Activated naive CD4-positive, alpha-beta T cell treated with anti-CD3 and anti-CD28 coated beads for 36 hours (primary cell): Measurements from ENCODE around the gene RAD51B. TPM values are rescaled to one million over a fixed set of nuclear protein-coding genes. Genes with fewer than 3 reads are reported as not detected.

ENCODE experiments used
- CTCF ChIA-PET: fragments of 350-600 bp; sonication (Branson Sonifier 250); formaldehyde crosslinking; loops from one replicate; lab custom pipeline; 2021; ENCODE audit warnings: antibody characterized with exemption; lab: Charles Lee
- DNase-seq: peaks from one replicate; pipeline ENCODE4 v3.0.0-alpha.2; 2020
- H3K27ac Mint-ChIP-seq: one replicate; pipeline ENCODE4 v1.8.0; 2021; ENCODE audit warnings: mild to moderate bottlenecking, mixed read lengths
- H3K27me3 Mint-ChIP-seq: one replicate; pipeline ENCODE4 v1.8.0; 2021; ENCODE audit warnings: low read depth, mixed read lengths
- H3K36me3 Mint-ChIP-seq: one replicate; pipeline ENCODE4 v1.8.0; 2021; ENCODE audit warnings: low read depth, mixed read lengths
- H3K4me1 Mint-ChIP-seq: one replicate; pipeline ENCODE4 v1.8.0; 2021; ENCODE audit warnings: low read depth, mixed read lengths
- H3K4me3 Mint-ChIP-seq: one replicate; pipeline ENCODE4 v1.8.0; 2021; ENCODE audit warnings: mild to moderate bottlenecking, moderate library complexity, mixed read lengths
- H3K9me3 Mint-ChIP-seq: one replicate; pipeline ENCODE4 v1.8.0; 2021; ENCODE audit warnings: mixed read lengths
- intact Hi-C: fragments of 100-400 bp; cut with micrococcal nuclease; formaldehyde crosslinking; loops from one replicate; pipeline ENCODE4 v1.15.1; 2023
- total RNA-seq, 2 experiments: library from RNA; stranded (reverse); gene quantifications; one replicate each; pipeline ENCODE4 v1.2.3, GENCODE V29; 2021

RAD51B gene
- total RNA-seq, 2 experiments from 2014 or later: 44.8 to 47.6 TPM

DNA sequence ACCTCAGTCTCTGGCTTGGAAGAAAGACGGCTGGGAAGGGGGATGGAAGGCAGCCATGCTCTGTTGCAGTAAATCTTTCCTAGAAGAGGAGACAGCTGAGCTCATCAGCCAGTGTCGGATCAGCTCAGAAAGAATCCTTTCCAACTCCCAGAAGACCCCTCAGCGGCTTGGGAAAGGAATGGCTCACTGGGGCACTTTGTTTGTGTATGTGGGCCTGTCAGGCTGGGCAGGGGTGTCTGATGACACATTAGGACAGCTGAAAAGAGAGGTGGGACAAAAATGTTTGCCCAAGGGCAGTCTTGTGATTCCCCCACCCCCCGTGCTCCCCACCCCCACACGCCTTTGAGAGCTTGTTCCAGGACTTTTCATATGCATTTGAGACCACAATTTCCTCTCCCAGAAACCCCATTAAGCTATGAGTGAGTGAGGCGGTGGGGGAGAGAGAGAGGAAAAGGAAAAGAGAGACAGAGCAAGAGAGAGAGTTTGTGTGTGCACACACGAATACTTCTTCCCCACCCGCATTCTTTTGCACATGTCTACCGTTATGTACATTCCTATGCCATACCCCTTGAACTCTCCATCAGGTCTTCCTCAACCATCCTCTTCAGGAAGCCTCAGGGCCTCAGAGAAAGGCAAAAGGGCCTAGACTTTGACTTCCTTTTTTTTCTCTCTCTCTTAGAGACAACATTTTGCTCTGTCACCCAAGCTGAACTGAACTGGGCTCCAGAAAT lies 774.4 kb downstream of the RAD51B start:
- Mint-ChIP-seq H3K4me1 (peaks cover 16% of the 10 kb centered on the region), H3K27me3 (no peaks in the 10 kb centered on the region), H3K9me3 (no peaks in the 10 kb centered on the region), H3K27ac (peak overlapping the region; percentile 22), H3K4me3 (no peak overlapping the region), H3K36me3 (no peaks in the 10 kb centered on the region)
- peak; percentile 11 for DNase-seq
- intact Hi-C loops: no loop called here
- CTCF ChIA-PET: no interaction called here

DNA sequence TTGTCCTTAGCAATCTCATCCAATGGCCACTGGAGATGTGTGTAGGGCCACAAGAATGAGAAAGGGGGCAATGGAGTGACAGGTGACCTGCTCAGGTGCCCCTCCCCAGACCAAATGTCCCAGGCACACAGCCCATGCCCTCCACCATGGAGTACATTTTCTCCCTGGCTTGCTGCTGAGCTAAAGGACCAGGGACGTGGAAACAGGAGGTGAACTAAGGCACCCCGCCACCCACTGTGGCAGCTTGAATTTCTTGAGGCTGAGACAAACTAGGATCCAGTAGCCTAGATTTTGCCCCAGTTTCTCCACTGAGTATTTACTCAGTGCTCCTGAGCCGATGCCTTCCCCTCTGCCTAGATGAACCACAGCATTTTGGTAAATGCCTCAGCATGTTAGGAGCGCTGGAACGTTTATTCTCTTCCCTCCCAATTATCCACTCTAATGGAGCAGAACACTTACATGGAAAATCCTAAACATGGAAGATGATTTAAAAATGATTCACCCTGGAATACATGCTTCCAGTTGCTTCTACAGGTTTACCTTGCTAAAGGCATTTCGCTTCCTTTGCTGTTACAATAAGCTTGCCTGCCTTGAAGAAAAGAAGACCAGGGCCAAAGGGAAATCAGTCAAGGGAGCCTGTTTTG lies 775.3 kb downstream of the RAD51B start:
- CTCF ChIA-PET: no interaction called here
- Mint-ChIP-seq H3K27ac (no peak overlapping the region), H3K36me3 (no peaks in the 10 kb centered on the region), H3K4me1 (peaks cover 14% of the 10 kb centered on the region), H3K27me3 (no peaks in the 10 kb centered on the region), H3K9me3 (no peaks in the 10 kb centered on the region), H3K4me3 (no peak overlapping the region)
- DNase-seq: no peak
- intact Hi-C loops: no loop called here

DNA sequence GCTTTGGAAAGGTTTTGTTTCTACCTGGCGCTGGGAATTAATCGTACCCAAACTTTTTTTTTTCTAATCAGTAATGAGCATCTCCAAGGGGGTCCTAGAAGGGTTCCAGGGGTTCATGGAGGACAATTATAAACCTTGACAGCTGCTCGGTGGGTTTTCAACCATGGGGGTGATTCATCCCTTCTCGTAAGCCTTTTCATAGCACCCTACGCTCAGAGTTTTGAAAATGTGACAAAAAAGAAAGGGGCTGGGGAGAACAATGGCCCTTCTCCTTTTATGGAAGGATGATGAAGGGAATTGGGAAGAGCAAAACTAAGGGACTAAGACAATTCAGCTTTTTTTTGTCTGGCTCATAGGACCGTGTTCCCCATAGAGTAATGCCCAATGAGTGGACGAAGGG lies 776.6 kb downstream of the RAD51B start:
- Mint-ChIP-seq H3K9me3 (no peaks in the 10 kb centered on the region), H3K36me3 (no peaks in the 10 kb centered on the region), H3K27me3 (no peaks in the 10 kb centered on the region), H3K27ac (no peak overlapping the region), H3K4me1 (peaks cover 12% of the 10 kb centered on the region), H3K4me3 (no peak overlapping the region)
- no peak for DNase-seq
- CTCF ChIA-PET: interaction anchor here (0.8 to 1.5 kb wide), 2 partner anchors 8 to 220 kb away, joined by 3 to 4 read pairs; no protein-coding TSS in a partner anchor
- intact Hi-C loops: no loop called here

DNA sequence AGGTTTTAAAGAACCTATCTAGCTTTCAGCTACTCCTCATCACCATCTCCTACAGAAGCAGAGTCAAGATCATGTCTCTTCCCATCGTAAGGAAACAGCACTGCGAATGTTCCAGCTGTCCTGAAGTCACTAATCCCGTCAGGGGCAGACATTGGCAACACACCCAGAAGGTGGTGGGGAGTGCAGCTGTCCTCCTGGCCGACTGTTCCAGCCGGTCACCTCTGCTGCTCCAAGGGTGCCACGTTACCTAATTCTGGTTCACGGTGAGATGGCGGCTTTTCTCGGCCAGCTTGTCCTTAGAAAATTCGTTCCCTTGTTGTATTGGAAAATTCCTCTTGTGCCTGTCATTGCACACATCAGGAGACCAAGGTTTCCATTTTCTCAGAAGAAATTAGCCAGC lies 777.1 kb downstream of the RAD51B start:
- H3K36me3 Mint-ChIP-seq: no peaks in the 10 kb centered on the region
- CTCF ChIA-PET: interaction anchor here (0.8 to 1.5 kb wide), 2 partner anchors 9 to 220 kb away, joined by 3 to 4 read pairs; no protein-coding TSS in a partner anchor
- no peak for DNase-seq
- H3K9me3 Mint-ChIP-seq: no peaks in the 10 kb centered on the region
- H3K4me3 Mint-ChIP-seq: no peak overlapping the region
- H3K27ac Mint-ChIP-seq: no peak overlapping the region
- intact Hi-C loops: no loop called here
- H3K27me3 Mint-ChIP-seq: no peaks in the 10 kb centered on the region
- peaks cover 12% of the 10 kb centered on the region for H3K4me1 Mint-ChIP-seq

DNA sequence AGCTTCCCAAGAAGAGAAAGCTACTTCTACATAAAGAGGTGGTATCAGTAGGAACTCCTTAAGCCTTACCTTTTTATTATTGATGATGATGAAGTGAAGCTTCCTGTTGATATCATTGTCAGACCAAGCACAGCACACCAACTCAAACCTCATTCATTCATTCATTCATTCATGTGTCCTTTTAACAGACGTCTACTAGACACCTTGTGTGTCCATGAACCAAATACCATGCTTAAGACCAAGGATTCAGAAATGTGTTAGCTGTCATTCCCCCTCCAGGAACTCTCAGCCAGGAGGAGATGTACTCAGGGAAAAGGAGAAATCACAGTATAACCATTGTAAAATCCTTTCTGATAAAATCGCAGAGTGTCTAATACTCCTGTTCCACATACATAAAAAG lies 778.5 kb downstream of the RAD51B start:
- no peak overlapping the region for H3K4me3 Mint-ChIP-seq
- peaks cover 12% of the 10 kb centered on the region for H3K4me1 Mint-ChIP-seq
- H3K36me3 Mint-ChIP-seq: no peaks in the 10 kb centered on the region
- no peaks in the 10 kb centered on the region for H3K27me3 Mint-ChIP-seq
- DNase-seq: no peak
- intact Hi-C loops: no loop called here
- CTCF ChIA-PET: no interaction called here
- H3K27ac Mint-ChIP-seq: no peak overlapping the region
- no peaks in the 10 kb centered on the region for H3K9me3 Mint-ChIP-seq

DNA sequence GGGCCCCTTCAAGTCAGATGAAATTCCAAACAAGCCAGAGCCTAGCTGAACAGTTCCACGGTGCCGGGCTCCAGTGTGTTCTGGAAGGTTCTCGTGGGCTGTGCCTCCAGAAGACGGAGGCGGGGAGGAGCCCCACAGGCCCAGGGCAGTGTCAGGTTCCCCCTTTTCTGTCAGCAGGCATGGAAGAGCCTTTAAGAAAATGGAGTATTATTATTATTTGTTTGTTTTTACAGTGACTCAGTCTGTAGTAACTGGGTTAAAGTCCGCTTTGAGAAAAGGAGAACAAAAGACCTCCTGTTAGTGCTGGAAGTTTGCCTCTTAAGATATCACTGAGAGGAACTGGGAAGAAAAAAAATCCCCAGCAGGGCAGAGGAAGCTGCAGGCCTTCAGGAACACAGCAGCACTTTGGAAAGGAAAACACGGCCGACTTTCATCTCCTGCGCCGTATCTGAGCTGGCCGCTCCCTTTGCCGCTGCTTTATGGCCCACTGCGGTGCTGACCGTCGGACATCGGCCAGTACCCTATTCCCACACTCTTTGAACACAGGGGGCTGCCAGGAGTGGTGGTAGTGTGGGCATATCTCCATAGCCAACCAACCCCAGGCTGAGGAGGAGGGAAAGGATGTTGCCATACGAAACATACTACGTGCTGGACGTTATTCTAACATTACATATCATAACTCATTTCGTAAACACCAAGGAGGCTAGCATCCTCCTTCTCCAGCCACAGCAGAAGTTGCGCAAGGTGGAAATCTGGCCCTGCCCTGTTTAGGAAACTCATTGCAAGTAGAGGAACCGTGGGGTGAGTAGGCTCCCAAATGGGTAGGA lies 779.3 kb downstream of the RAD51B start:
- H3K27ac Mint-ChIP-seq: no peak overlapping the region
- intact Hi-C loops: no loop called here

DNA sequence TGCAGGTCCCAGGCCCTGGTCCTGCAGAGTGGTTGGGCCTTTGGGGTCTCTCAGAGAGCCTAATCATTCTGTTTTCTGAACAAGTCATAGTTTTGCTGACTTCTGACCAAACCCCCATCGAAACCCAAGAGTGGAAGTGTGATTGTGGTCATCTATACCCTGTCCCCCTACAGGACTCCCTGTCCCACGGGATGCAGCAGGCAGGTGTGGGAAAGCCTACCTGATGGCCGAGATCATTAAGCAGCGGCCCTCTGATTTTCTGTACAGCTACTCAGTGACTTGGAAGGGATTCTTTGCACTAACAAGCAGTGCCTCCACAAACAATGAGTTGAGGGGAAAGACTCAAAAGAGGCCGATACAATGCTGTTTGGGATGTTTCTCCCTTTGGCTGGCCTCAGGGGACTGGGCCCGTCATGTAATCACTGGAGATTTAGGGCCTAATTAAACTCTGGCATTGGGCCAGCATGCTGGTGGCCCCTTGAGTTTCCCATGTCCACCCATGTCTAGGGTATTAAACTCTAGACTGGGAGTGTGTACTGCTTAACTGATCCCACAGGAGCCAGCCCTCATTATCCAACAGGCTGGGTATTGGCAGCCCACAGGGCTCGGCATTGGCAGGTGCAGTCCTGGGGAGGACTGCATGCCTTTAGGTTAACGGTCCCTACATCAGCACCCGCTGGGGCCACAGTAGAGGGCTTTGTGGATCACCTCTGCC lies 780.5 kb downstream of the RAD51B start:
- Mint-ChIP-seq H3K4me3 (no peak overlapping the region), H3K27me3 (no peaks in the 10 kb centered on the region), H3K9me3 (no peaks in the 10 kb centered on the region), H3K4me1 (no peaks in the 10 kb centered on the region), H3K36me3 (no peaks in the 10 kb centered on the region), H3K27ac (no peak overlapping the region)
- intact Hi-C loops: no loop called here
- DNase-seq: no peak
- CTCF ChIA-PET: no interaction called here

More for the DNA sequence above, 779.3 kb downstream of the RAD51B start:
- H3K9me3 Mint-ChIP-seq: no peaks in the 10 kb centered on the region
- DNase-seq: no peak
- CTCF ChIA-PET: no interaction called here
- no peaks in the 10 kb centered on the region for H3K27me3 Mint-ChIP-seq
- no peak overlapping the region for H3K4me3 Mint-ChIP-seq
- H3K4me1 Mint-ChIP-seq: peaks cover 7% of the 10 kb centered on the region
- no peaks in the 10 kb centered on the region for H3K36me3 Mint-ChIP-seq

DNA sequence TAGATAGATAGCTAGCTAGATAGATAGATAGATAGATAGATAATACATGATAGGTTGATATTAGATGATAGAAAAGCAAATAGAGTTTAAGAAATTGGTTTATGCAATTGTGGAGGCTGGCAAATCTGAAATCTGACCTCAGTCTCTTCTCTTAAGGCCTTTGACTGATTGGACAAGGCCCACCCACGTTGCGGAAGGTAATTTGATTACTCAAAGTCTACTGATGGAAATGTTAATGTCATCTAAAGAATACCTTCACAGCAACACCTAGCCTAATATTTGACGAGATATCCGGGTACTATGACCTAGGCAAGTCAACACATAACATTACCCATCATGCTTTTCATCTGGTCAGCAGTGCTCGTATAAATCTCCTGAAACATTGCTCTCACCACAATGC lies 782.9 kb downstream of the RAD51B start:
- H3K36me3 Mint-ChIP-seq: peaks cover 2% of the 10 kb centered on the region
- no peak overlapping the region for H3K27ac Mint-ChIP-seq
- H3K27me3 Mint-ChIP-seq: no peaks in the 10 kb centered on the region
- intact Hi-C loops: no loop called here
- H3K9me3 Mint-ChIP-seq: peaks cover 7% of the 10 kb centered on the region
- CTCF ChIA-PET: no interaction called here
- no peak overlapping the region for H3K4me3 Mint-ChIP-seq
- peaks cover 10% of the 10 kb centered on the region for H3K4me1 Mint-ChIP-seq
- no peak for DNase-seq

DNA sequence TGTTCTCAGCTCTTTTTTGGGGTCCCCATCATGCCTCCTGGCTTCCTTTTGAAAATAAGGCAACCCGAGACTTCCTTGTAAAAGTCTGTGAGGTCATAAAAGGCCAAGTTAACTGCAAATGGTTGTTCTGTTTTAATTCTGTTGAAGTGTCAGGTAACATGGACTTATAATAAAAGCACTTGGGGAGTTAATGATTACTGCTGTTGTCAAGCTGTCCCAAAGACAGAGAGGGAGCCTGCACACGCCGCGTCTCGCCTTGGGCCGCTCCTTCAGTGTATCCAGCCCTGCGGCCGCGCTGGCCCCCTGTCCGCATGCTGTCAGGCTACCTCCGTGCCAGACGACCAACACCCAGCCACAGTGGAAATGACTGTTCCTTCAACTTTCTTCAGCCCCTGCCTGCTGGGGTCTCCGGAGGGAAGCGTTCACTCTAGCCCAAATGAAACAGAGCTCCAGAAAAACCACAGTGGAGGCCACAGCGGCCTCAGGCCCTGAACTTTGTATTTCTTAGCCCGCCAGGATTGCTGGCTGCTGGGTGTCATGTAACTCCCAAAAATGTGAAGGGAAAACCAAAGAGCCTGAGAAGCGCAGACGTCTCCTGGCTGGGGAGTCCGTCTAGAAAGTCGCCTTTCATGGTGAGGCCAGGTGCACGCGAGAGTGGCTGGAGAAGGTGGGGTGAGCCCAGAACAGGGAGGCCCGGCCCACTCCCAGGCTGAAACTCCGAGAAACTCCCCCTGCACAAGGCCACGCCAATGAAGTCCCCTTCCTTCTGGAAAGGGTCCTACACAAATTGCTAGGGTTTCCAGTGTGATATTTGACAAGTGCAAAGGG lies 784.2 kb downstream of the RAD51B start:
- H3K36me3 Mint-ChIP-seq: peaks cover 2% of the 10 kb centered on the region
- no peaks in the 10 kb centered on the region for H3K27me3 Mint-ChIP-seq
- DNase-seq: no peak
- peaks cover 7% of the 10 kb centered on the region for H3K9me3 Mint-ChIP-seq
- no peak overlapping the region for H3K4me3 Mint-ChIP-seq
- intact Hi-C loops: no loop called here
- CTCF ChIA-PET: no interaction called here
- no peak overlapping the region for H3K27ac Mint-ChIP-seq
- H3K4me1 Mint-ChIP-seq: peaks cover 17% of the 10 kb centered on the region

DNA sequence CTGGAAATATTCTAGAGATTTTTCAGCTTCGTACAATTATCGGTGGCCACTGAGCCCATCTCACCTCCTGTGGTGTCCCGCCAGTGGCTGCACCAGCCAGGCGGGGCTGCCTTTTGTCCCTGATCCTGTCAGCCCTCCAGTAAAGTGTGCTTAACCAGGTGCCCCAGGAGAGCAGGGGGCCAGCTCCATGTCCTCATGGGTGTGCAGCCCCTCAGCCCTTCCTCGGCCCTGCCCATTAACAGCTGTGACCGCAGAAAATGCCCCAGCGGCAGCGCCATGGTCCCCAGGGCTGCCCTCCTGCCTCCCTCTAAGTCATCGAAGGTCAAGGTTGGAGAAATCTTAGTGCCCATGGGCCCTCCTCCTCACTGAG lies 784.8 kb downstream of the RAD51B start:
- Mint-ChIP-seq H3K27ac (no peak overlapping the region), H3K36me3 (peaks cover 2% of the 10 kb centered on the region), H3K9me3 (peaks cover 7% of the 10 kb centered on the region), H3K4me3 (no peak overlapping the region), H3K4me1 (peaks cover 17% of the 10 kb centered on the region), H3K27me3 (no peaks in the 10 kb centered on the region)
- CTCF ChIA-PET: no interaction called here
- intact Hi-C loops: no loop called here
- no peak for DNase-seq

DNA sequence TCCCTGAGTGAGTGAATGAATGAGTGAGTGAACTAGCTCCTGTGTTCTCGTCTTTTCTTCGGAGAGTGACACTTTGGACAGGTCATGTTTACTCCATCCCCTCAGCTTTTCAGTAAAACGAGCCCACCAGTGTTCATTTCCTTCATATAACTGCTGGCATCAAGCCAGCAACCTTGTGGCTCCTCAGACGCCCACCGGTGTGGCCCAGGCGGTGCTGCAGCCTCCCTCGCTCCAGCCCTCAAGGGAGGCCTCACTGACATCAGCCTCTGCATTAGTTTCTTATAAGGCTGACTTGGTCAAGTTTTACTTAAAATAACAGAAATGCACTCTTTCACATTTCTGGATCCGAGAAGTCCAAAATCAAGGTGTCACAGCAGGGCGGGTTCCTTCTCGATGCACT lies 785.2 kb downstream of the RAD51B start:
- no peak overlapping the region for H3K4me3 Mint-ChIP-seq
- H3K9me3 Mint-ChIP-seq: peaks cover 7% of the 10 kb centered on the region
- intact Hi-C loops: no loop called here
- no peaks in the 10 kb centered on the region for H3K27me3 Mint-ChIP-seq
- H3K27ac Mint-ChIP-seq: no peak overlapping the region
- peaks cover 17% of the 10 kb centered on the region for H3K4me1 Mint-ChIP-seq
- no peak for DNase-seq
- CTCF ChIA-PET: no interaction called here
- H3K36me3 Mint-ChIP-seq: peaks cover 2% of the 10 kb centered on the region
